GM23338 (cell line): ENCODE measurements around the gene UBE3B. TPM values are rescaled to one million over a fixed set of nuclear protein-coding genes. Genes with fewer than 3 reads are reported as not detected.

ENCODE experiments used
- ATAC-seq: fragments of 200-7000 bp; cut with Tn5 transposase; 3 replicates; pipeline ENCODE4 v1.9.1; 2020
- DNase-seq: peaks from one replicate; pipeline ENCODE4 v3.0.0-alpha.2; 2015; ENCODE audit warnings: low spot score
- H2AFZ ChIP-seq: fragments of 200-600 bp; sonication (generic); 2 replicates; pipeline ENCODE4 v1.8.0; 2016; ENCODE audit warnings: antibody characterized with exemption, mild to moderate bottlenecking, moderate library complexity
- H3F3A ChIP-seq: fragments of 200-600 bp; sonication (generic); replicated peaks from 2 replicates; pipeline ENCODE4 v1.8.0; 2017; ENCODE audit warnings: antibody characterized with exemption, mixed run types, low read depth
- H3K27ac ChIP-seq: fragments of 200-600 bp; sonication (generic); 2 replicates; pipeline ENCODE4 v1.6.1; 2016; ENCODE audit warnings: low read depth
- H3K27me3 ChIP-seq: fragments of 200-600 bp; sonication (generic); 2 replicates; pipeline ENCODE4 v1.8.0; 2016; ENCODE audit warnings: mild to moderate bottlenecking, mixed run types, moderate library complexity; ENCODE audit not compliant: insufficient read depth
- H3K36me3 ChIP-seq: fragments of 200-600 bp; sonication (generic); 2 replicates; pipeline ENCODE4 v1.8.0; 2016; ENCODE audit warnings: mild to moderate bottlenecking; ENCODE audit not compliant: insufficient read depth
- H3K4me1 ChIP-seq: fragments of 200-600 bp; sonication (generic); 2 replicates; pipeline ENCODE4 v1.8.0; 2016; ENCODE audit warnings: mild to moderate bottlenecking, moderate library complexity; ENCODE audit not compliant: insufficient read depth
- H3K4me2 ChIP-seq: fragments of 200-600 bp; sonication (generic); 2 replicates; pipeline ENCODE4 v1.7.1; 2017; ENCODE audit warnings: mixed run types
- H3K4me3 ChIP-seq: fragments of 200-600 bp; sonication (generic); 2 replicates; pipeline ENCODE4 v1.6.1; 2016; ENCODE audit warnings: mixed run types
- H3K79me2 ChIP-seq: fragments of 200-600 bp; sonication (generic); replicated peaks from 2 replicates; pipeline ENCODE4 v1.8.0; 2017; ENCODE audit warnings: mild to moderate bottlenecking; ENCODE audit not compliant: insufficient read depth
- H3K9me2 ChIP-seq: fragments of 200-600 bp; sonication (generic); 2 replicates; pipeline ENCODE4 v1.8.0; 2017; ENCODE audit not compliant: insufficient read depth
- H4K20me1 ChIP-seq: fragments of 200-600 bp; sonication (generic); replicated peaks from 2 replicates; pipeline ENCODE4 v1.8.0; 2017; ENCODE audit warnings: mild to moderate bottlenecking; ENCODE audit not compliant: insufficient read depth
- H3K27ac Mint-ChIP-seq: 2 replicates; pipeline ENCODE4 v1.8.0; 2020; ENCODE audit warnings: inconsistent platforms, mild to moderate bottlenecking, moderate library complexity, mixed read lengths
- H3K27me3 Mint-ChIP-seq: 3 replicates; pipeline ENCODE4 v1.8.0; 2022; ENCODE audit warnings: low read depth, mild to moderate bottlenecking, moderate library complexity, mixed read lengths, inconsistent platforms; ENCODE audit not compliant: insufficient read depth, poor library complexity
- H3K36me3 Mint-ChIP-seq: 3 replicates; pipeline ENCODE4 v1.8.0; 2021; ENCODE audit warnings: low read depth, mild to moderate bottlenecking, inconsistent platforms, moderate library complexity, mixed read lengths
- H3K4me1 Mint-ChIP-seq: 3 replicates; pipeline ENCODE4 v1.8.0; 2020; ENCODE audit warnings: mild to moderate bottlenecking, inconsistent platforms, mixed read lengths
- H3K4me3 Mint-ChIP-seq: 3 replicates; pipeline ENCODE4 v1.8.0; 2021; ENCODE audit warnings: moderate library complexity, mild to moderate bottlenecking, inconsistent platforms, mixed read lengths
- H3K9me3 Mint-ChIP-seq: 3 replicates; pipeline ENCODE4 v1.8.0; 2020; ENCODE audit warnings: moderate library complexity, mild to moderate bottlenecking, inconsistent platforms, mixed read lengths
- CREB1 ChIP-seq: fragments of 250-450 bp; sonication (Bioruptor Pico); IDR thresholded peaks from 2 replicates; pipeline ENCODE4 v1.5.0; 2020; ENCODE audit warnings: low read depth, mild to moderate bottlenecking, moderate library complexity
- EZH2 ChIP-seq: fragments of 200-600 bp; sonication (generic); IDR thresholded peaks from one replicate; pipeline ENCODE4 v1.8.0; 2017; ENCODE audit warnings: antibody characterized with exemption, mild to moderate bottlenecking, low read depth; ENCODE audit not compliant: unreplicated experiment
- EZH2phosphoT487 ChIP-seq: fragments of 200-600 bp; sonication (generic); IDR thresholded peaks from one replicate; pipeline ENCODE4 v1.8.1; 2018; ENCODE audit warnings: antibody characterized with exemption; ENCODE audit not compliant: unreplicated experiment
- JUNB ChIP-seq: IDR thresholded peaks from one replicate; pipeline ENCODE4 v1.6.1; 2016; ENCODE audit warnings: antibody characterized with exemption; ENCODE audit not compliant: unreplicated experiment
- NANOG ChIP-seq: IDR thresholded peaks from 2 replicates; pipeline ENCODE4 v1.6.1; 2016; ENCODE audit warnings: antibody characterized with exemption, borderline replicate concordance
- POLR2AphosphoS5 ChIP-seq: IDR thresholded peaks from 2 replicates; pipeline ENCODE4 v1.6.1; 2016; ENCODE audit warnings: antibody characterized with exemption, low read depth
- REST ChIP-seq: IDR thresholded peaks from one replicate; pipeline ENCODE4 v1.6.1; 2018; ENCODE audit warnings: antibody characterized with exemption; ENCODE audit not compliant: unreplicated experiment
- STAT1 ChIP-seq: IDR thresholded peaks from one replicate; pipeline ENCODE4 v1.6.1; 2016; ENCODE audit warnings: antibody characterized with exemption; ENCODE audit not compliant: unreplicated experiment
- ZNF114 ChIP-seq: fragments of 250-450 bp; sonication (Bioruptor Pico); IDR thresholded peaks from 2 replicates; pipeline ENCODE4 v1.5.0; 2020; ENCODE audit warnings: mild to moderate bottlenecking, moderate library complexity
- ZNF331 ChIP-seq: fragments of 250-450 bp; sonication (Bioruptor Pico); IDR thresholded peaks from 2 replicates; pipeline ENCODE4 v1.5.0; 2020; ENCODE audit warnings: low read depth, mild to moderate bottlenecking, moderate library complexity
- polyA plus RNA-seq: library from polyadenylated mRNA; unstranded; fragments of >200 nt; fragmentation: Nextera tagmentation; extraction: Ambion mirVana; gene quantifications from 2 replicates; pipeline ENCODE4 v1.2.1, GENCODE V29; 2016
- total RNA-seq: library from RNA; depleted of rRNA; stranded (reverse); fragments of >200 nt; shearing (Covaris generic); gene quantifications from 2 replicates; pipeline ENCODE4 v1.2.3, GENCODE V29; 2014
- TF ChIP-seq, protein P1 (sequence below): fragments of 250-450 bp; sonication (Bioruptor Pico); IDR thresholded peaks from 2 replicates; pipeline ENCODE4 v1.5.0; 2020; ENCODE audit warnings: mild to moderate bottlenecking, moderate library complexity
- TF ChIP-seq, protein P2 (sequence below), 2 experiments: fragments of 200-600 bp in 1 of 2; sonication (generic) in 1 of 2; conservative IDR thresholded peaks; 2 replicates each; pipeline versions ENCODE4 v1.5.1 to v1.6.1; 2016 to 2017; ENCODE audit warnings: antibody characterized with exemption in 2 of 2, low read depth in 2 of 2, mild to moderate bottlenecking in 2 of 2, moderate library complexity in 1 of 2
- TF ChIP-seq, protein P3 (sequence below): IDR thresholded peaks from 2 replicates; pipeline ENCODE4 v1.6.1; 2016; ENCODE audit warnings: antibody characterized with exemption

UBE3B gene
- total and polyA plus RNA-seq, 2 experiments from 2014 or later: 20.8 TPM

DNA sequence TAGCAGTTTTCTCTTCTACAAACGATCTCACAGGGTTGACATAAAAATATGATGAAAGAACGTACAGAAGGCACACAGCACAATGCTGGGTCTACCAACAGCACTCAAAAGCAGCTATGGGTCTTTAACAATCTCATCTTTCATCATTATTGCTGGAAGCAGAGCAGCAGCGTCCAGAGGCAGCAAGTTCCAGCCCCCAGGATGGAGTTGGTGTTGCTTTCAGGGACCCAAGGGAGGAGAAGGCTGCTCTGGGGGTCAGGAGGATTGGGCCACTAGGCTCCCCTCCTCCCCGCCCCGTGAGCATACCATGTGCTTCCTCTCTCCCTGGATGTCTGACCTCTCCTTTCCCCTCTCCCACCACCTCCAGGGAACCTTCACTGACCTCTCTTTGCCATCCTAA lies 13.7 kb upstream of the UBE3B start:
- H3K27ac Mint-ChIP-seq: peak overlapping the region; percentile 91
- Histone ChIP-seq H3K9me2 (no peaks in the 10 kb centered on the region), H3K79me2 (peaks cover 93% of the 10 kb centered on the region), H3K27me3 (no peaks in the 10 kb centered on the region), H3K4me1 (peaks cover 71% of the 10 kb centered on the region), H4K20me1 (peaks cover 9% of the 10 kb centered on the region; the same call in 1 of the 2 replicates), H2AFZ (no peak overlapping the region), H3K27ac (peak overlapping the region; percentile 89), H3K4me2 (peak overlapping the region; percentile 50), H3K36me3 (no peaks in the 10 kb centered on the region; the same call in 1 of the 2 replicates), H3K4me3 (peak overlapping the region; percentile 34), H3F3A (peaks cover 5% of the 10 kb centered on the region; the same call in 1 of the 2 replicates)
- TF ChIP-seq EZH2: no peak
- no peak for TF ChIP-seq NANOG
- no peak for TF ChIP-seq STAT1
- TF ChIP-seq EZH2phosphoT487: no peak
- no peak for TF ChIP-seq ZNF331
- no peak for TF ChIP-seq JUNB
- TF ChIP-seq, protein P1, sequence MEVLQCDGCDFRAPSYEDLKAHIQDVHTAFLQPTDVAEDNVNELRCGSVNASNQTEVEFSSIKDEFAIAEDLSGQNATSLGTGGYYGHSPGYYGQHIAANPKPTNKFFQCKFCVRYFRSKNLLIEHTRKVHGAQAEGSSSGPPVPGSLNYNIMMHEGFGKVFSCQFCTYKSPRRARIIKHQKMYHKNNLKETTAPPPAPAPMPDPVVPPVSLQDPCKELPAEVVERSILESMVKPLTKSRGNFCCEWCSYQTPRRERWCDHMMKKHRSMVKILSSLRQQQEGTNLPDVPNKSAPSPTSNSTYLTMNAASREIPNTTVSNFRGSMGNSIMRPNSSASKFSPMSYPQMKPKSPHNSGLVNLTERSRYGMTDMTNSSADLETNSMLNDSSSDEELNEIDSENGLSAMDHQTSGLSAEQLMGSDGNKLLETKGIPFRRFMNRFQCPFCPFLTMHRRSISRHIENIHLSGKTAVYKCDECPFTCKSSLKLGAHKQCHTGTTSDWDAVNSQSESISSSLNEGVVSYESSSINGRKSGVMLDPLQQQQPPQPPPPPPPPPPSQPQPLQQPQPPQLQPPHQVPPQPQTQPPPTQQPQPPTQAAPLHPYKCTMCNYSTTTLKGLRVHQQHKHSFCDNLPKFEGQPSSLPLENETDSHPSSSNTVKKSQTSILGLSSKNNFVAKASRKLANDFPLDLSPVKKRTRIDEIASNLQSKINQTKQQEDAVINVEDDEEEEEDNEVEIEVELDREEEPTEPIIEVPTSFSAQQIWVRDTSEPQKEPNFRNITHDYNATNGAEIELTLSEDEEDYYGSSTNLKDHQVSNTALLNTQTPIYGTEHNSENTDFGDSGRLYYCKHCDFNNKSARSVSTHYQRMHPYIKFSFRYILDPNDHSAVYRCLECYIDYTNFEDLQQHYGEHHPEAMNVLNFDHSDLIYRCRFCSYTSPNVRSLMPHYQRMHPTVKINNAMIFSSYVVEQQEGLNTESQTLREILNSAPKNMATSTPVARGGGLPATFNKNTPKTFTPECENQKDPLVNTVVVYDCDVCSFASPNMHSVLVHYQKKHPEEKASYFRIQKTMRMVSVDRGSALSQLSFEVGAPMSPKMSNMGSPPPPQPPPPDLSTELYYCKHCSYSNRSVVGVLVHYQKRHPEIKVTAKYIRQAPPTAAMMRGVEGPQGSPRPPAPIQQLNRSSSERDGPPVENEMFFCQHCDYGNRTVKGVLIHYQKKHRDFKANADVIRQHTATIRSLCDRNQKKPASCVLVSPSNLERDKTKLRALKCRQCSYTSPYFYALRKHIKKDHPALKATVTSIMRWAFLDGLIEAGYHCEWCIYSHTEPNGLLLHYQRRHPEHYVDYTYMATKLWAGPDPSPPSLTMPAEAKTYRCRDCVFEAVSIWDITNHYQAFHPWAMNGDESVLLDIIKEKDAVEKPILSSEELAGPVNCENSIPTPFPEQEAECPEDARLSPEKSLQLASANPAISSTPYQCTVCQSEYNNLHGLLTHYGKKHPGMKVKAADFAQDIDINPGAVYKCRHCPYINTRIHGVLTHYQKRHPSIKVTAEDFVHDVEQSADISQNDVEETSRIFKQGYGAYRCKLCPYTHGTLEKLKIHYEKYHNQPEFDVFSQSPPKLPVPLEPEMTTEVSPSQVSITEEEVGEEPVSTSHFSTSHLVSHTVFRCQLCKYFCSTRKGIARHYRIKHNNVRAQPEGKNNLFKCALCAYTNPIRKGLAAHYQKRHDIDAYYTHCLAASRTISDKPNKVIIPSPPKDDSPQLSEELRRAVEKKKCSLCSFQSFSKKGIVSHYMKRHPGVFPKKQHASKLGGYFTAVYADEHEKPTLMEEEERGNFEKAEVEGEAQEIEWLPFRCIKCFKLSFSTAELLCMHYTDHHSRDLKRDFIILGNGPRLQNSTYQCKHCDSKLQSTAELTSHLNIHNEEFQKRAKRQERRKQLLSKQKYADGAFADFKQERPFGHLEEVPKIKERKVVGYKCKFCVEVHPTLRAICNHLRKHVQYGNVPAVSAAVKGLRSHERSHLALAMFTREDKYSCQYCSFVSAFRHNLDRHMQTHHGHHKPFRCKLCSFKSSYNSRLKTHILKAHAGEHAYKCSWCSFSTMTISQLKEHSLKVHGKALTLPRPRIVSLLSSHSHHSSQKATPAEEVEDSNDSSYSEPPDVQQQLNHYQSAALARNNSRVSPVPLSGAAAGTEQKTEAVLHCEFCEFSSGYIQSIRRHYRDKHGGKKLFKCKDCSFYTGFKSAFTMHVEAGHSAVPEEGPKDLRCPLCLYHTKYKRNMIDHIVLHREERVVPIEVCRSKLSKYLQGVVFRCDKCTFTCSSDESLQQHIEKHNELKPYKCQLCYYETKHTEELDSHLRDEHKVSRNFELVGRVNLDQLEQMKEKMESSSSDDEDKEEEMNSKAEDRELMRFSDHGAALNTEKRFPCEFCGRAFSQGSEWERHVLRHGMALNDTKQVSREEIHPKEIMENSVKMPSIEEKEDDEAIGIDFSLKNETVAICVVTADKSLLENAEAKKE (CRISPR knock-in tag): no peak
- no peak for TF ChIP-seq ZNF114
- no peak for TF ChIP-seq POLR2AphosphoS5
- TF ChIP-seq, protein P2, sequence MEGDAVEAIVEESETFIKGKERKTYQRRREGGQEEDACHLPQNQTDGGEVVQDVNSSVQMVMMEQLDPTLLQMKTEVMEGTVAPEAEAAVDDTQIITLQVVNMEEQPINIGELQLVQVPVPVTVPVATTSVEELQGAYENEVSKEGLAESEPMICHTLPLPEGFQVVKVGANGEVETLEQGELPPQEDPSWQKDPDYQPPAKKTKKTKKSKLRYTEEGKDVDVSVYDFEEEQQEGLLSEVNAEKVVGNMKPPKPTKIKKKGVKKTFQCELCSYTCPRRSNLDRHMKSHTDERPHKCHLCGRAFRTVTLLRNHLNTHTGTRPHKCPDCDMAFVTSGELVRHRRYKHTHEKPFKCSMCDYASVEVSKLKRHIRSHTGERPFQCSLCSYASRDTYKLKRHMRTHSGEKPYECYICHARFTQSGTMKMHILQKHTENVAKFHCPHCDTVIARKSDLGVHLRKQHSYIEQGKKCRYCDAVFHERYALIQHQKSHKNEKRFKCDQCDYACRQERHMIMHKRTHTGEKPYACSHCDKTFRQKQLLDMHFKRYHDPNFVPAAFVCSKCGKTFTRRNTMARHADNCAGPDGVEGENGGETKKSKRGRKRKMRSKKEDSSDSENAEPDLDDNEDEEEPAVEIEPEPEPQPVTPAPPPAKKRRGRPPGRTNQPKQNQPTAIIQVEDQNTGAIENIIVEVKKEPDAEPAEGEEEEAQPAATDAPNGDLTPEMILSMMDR (conservative IDR thresholded peaks at IDR 0.05; ENCODE audit: low read depth in 2 of 2): no peak
- TF ChIP-seq REST: no peak
- TF ChIP-seq CREB1 (CRISPR knock-in tag): no peak
- TF ChIP-seq, protein P3, sequence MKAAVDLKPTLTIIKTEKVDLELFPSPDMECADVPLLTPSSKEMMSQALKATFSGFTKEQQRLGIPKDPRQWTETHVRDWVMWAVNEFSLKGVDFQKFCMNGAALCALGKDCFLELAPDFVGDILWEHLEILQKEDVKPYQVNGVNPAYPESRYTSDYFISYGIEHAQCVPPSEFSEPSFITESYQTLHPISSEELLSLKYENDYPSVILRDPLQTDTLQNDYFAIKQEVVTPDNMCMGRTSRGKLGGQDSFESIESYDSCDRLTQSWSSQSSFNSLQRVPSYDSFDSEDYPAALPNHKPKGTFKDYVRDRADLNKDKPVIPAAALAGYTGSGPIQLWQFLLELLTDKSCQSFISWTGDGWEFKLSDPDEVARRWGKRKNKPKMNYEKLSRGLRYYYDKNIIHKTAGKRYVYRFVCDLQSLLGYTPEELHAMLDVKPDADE: no peak
- peak overlapping the region; percentile 25; the same call in 2 of the 3 replicates for H3K4me3 Mint-ChIP-seq
- H3K4me1 Mint-ChIP-seq: peaks cover 82% of the 10 kb centered on the region
- H3K36me3 Mint-ChIP-seq: peaks cover 21% of the 10 kb centered on the region
- DNase-seq (no peak), ATAC-seq (no peak; the same call in 2 of the 3 replicates)
- H3K9me3 Mint-ChIP-seq: no peaks in the 10 kb centered on the region
- peaks cover 15% of the 10 kb centered on the region for H3K27me3 Mint-ChIP-seq
